HG03521 (cell line): ENCODE measurements around the gene COL24A1.
"Not testable (repeated sequence)": the region's sequence is repeated elsewhere in the genome, so short reads cannot be mapped to it uniquely, and the experiment has no call there.

Experiments used
- ATAC-seq: cut with Tn5 transposase; IDR thresholded peaks from one replicate; pipeline ENCODE4 v1.9.1; 2021; ENCODE audit warnings: mild to moderate bottlenecking, moderate library complexity; ENCODE audit not compliant: unreplicated experiment

The COL24A1 gene

GRCh38 chr1:85998105-85998855 lies 158.3 kb downstream of the COL24A1 start:
- no peak for ATAC-seq

- peak; percentile 53 for ATAC-seq
Measured at GRCh38 chr1:85992791-85993190, 163.8 kb downstream of the COL24A1 start.

- ATAC-seq, result peak; percentile 41
Measured at GRCh38 chr1:85991261-85991660, 165.3 kb downstream of the COL24A1 start.

- ATAC-seq, result no peak
Measured at GRCh38 chr1:85984636-85985035, 171.9 kb downstream of the COL24A1 start.

GRCh38 chr1:85983316-85983715 lies 173.3 kb downstream of the COL24A1 start:
- ATAC-seq, result no peak

- no peak for ATAC-seq
Measured at GRCh38 chr1:85976516-85977205, 179.9 kb downstream of the COL24A1 start.

GRCh38 chr1:85975912-85976371 lies 180.6 kb downstream of the COL24A1 start:
- no peak for ATAC-seq

- ATAC-seq, result no peak
Measured at GRCh38 chr1:85962457-85962856, 194.1 kb downstream of the COL24A1 start.

GRCh38 chr1:85957760-85958159 lies 198.8 kb downstream of the COL24A1 start:
- no peak for ATAC-seq

- ATAC-seq, result not testable (repeated sequence)
Measured at GRCh38 chr1:85955218-85955617, 201.4 kb downstream of the COL24A1 start.

GRCh38 chr1:85952460-85952859 lies 204.1 kb downstream of the COL24A1 start:
- no peak for ATAC-seq

- no peak for ATAC-seq
Measured at GRCh38 chr1:85947186-85947585, 209.4 kb downstream of the COL24A1 start.

- no peak for ATAC-seq
Measured at GRCh38 chr1:85943945-85944344, 212.6 kb downstream of the COL24A1 start.

GRCh38 chr1:85943526-85943925 lies 213.0 kb downstream of the COL24A1 start:
- no peak for ATAC-seq

GRCh38 chr1:85940656-85941306 lies 215.8 kb downstream of the COL24A1 start:
- ATAC-seq, result no peak

- ATAC-seq, result no peak
Measured at GRCh38 chr1:85938829-85939228, 217.7 kb downstream of the COL24A1 start.

- no peak for ATAC-seq
Measured at GRCh38 chr1:85936470-85936869, 220.1 kb downstream of the COL24A1 start.

- no peak for ATAC-seq
Measured at GRCh38 chr1:85936057-85936456, 220.5 kb downstream of the COL24A1 start.

- no peak for ATAC-seq
Measured at GRCh38 chr1:85935234-85935633, 221.3 kb downstream of the COL24A1 start.

GRCh38 chr1:85934516-85934915 lies 222.1 kb downstream of the COL24A1 start:
- no peak for ATAC-seq

- no peak for ATAC-seq
Measured at GRCh38 chr1:85933961-85934360, 222.6 kb downstream of the COL24A1 start.

- ATAC-seq, result no peak
Measured at GRCh38 chr1:85911742-85912141, 244.8 kb downstream of the COL24A1 start.
